ENCODE measurements around the gene RBP4. TPM values are rescaled to one million over a fixed set of nuclear protein-coding genes. Genes with fewer than 3 reads are reported as not detected.

RBP4 gene
- polyA plus RNA-seq (2012; ENCODE audit: insufficient read depth, insufficient read length): not detected

- H3K4me3 ChIP-seq (ENCODE audit: low read length): no peak within 1 kb of the TSS
- no peak for DNase-seq (ENCODE audit: low read depth, low spot score)
Measured at GRCh38 chr10:93601146-93601773, at the start of gene RBP4. TSS of gene RBP4 (minus strand) at chr10:93601235. CDS start at chr10:93601028, 207 bp downstream.

GRCh38 chr10:93639791-93640190 is 38.8 kb upstream of the RBP4 start:
- no peak overlapping the region for H3K4me3 ChIP-seq (ENCODE audit: low read length)
- DNase-seq (ENCODE audit: low read depth, low spot score): no peak

- no peak overlapping the region for H3K4me3 ChIP-seq (ENCODE audit: low read length)
- DNase-seq (ENCODE audit: low read depth, low spot score): no peak
Measured at GRCh38 chr10:93630625-93631557, 29.9 kb upstream of the RBP4 start.

GRCh38 chr10:93629647-93630305 is 28.7 kb upstream of the RBP4 start:
- no peak for DNase-seq (ENCODE audit: low read depth, low spot score)
- H3K4me3 ChIP-seq (ENCODE audit: low read length): no peak overlapping the region

- no peak for DNase-seq (ENCODE audit: low read depth, low spot score)
- no peak overlapping the region for H3K4me3 ChIP-seq (ENCODE audit: low read length)
Measured at GRCh38 chr10:93628858-93629257, 27.8 kb upstream of the RBP4 start.

GRCh38 chr10:93622942-93623341 is 21.9 kb upstream of the RBP4 start:
- no peak for DNase-seq (ENCODE audit: low read depth, low spot score)
- no peak overlapping the region for H3K4me3 ChIP-seq (ENCODE audit: low read length)

- H3K4me3 ChIP-seq (ENCODE audit: low read length): no peak overlapping the region
- no peak for DNase-seq (ENCODE audit: low read depth, low spot score)
Measured at GRCh38 chr10:93620925-93621324, 19.9 kb upstream of the RBP4 start.

GRCh38 chr10:93615576-93616235 is 14.7 kb upstream of the RBP4 start:
- DNase-seq (ENCODE audit: low read depth, low spot score): no peak
- H3K4me3 ChIP-seq (ENCODE audit: low read length): no peak overlapping the region

GRCh38 chr10:93614101-93614825 is 13.2 kb upstream of the RBP4 start:
- H3K4me3 ChIP-seq (ENCODE audit: low read length): no peak overlapping the region
- DNase-seq (ENCODE audit: low read depth, low spot score): no peak

- no peak overlapping the region for H3K4me3 ChIP-seq (ENCODE audit: low read length)
- no peak for DNase-seq (ENCODE audit: low read depth, low spot score)
Measured at GRCh38 chr10:93613126-93613525, 12.1 kb upstream of the RBP4 start.

GRCh38 chr10:93612311-93612710 is 11.3 kb upstream of the RBP4 start, which contains the start of gene PDE6C:
TSS of gene PDE6C (plus strand) at chr10:93612537. CDS start at chr10:93612726, 189 bp downstream.
- no peak for DNase-seq (ENCODE audit: low read depth, low spot score)
- H3K4me3 ChIP-seq (ENCODE audit: low read length): no peak within 1 kb of the TSS

- no peak for DNase-seq (ENCODE audit: low read depth, low spot score)
- H3K4me3 ChIP-seq (ENCODE audit: low read length): no peak overlapping the region
Measured at GRCh38 chr10:93608421-93608820, 7.4 kb upstream of the RBP4 start.

GRCh38 chr10:93604146-93604545 is 3.1 kb upstream of the RBP4 start:
- H3K4me3 ChIP-seq (ENCODE audit: low read length): no peak overlapping the region
- DNase-seq (ENCODE audit: low read depth, low spot score): no peak

GRCh38 chr10:93603023-93603422 is 2.0 kb upstream of the RBP4 start:
- no peak for DNase-seq (ENCODE audit: low read depth, low spot score)
- H3K4me3 ChIP-seq (ENCODE audit: low read length): no peak overlapping the region

- no peak for DNase-seq (ENCODE audit: low read depth, low spot score)
- no peak overlapping the region for H3K4me3 ChIP-seq (ENCODE audit: low read length)
Measured at GRCh38 chr10:93601774-93602162, 733 bp upstream of the RBP4 start.

GRCh38 chr10:93600446-93601145 is 439 bp downstream of the RBP4 start:
- H3K4me3 ChIP-seq (ENCODE audit: low read length): no peak overlapping the region
- DNase-seq (ENCODE audit: low read depth, low spot score): no peak

- no peak overlapping the region for H3K4me3 ChIP-seq (ENCODE audit: low read length)
- no peak for DNase-seq (ENCODE audit: low read depth, low spot score)
Measured at GRCh38 chr10:93599778-93600177, 1.3 kb downstream of the RBP4 start.

GRCh38 chr10:93599335-93599734 is 1.7 kb downstream of the RBP4 start:
- no peak overlapping the region for H3K4me3 ChIP-seq (ENCODE audit: low read length)
- DNase-seq (ENCODE audit: low read depth, low spot score): no peak

All from Jurkat, Clone E6-1 (cell line).